Stimulated activated CD4-positive, alpha-beta T cell treated with anti-CD3 and anti-CD28 coated beads, Interleukin-1b, Interleukin-23, amount 100 ng/mL, for 48 hours (primary cell): ENCODE measurements around the gene LMF1.

ENCODE experiments used
- DNase-seq: peaks from one replicate; pipeline ENCODE4 v3.0.0-alpha.2; 2020

Gene LMF1

GRCh38 chr16:910181-910580, 60.6 kb downstream of the LMF1 start:
- DNase-seq, result no peak

GRCh38 chr16:909281-910000, 61.3 kb downstream of the LMF1 start:
- no peak for DNase-seq

GRCh38 chr16:908526-909155, 62.1 kb downstream of the LMF1 start:
- DNase-seq, result no peak

- no peak for DNase-seq
Measured at GRCh38 chr16:907842-908241, 62.9 kb downstream of the LMF1 start.

- no peak for DNase-seq
Measured at GRCh38 chr16:907361-907760, 63.4 kb downstream of the LMF1 start.

GRCh38 chr16:906296-906695, 64.5 kb downstream of the LMF1 start:
- DNase-seq, result no peak

GRCh38 chr16:901715-902601, 68.8 kb downstream of the LMF1 start:
- DNase-seq, result no peak

GRCh38 chr16:901149-901548, 69.6 kb downstream of the LMF1 start:
- DNase-seq, result no peak

- no peak for DNase-seq
Measured at GRCh38 chr16:900211-900610, 70.6 kb downstream of the LMF1 start.

GRCh38 chr16:899683-900060, 71.1 kb downstream of the LMF1 start:
- DNase-seq, result no peak

GRCh38 chr16:898761-899682, 71.8 kb downstream of the LMF1 start:
- no peak for DNase-seq

- no peak for DNase-seq
Measured at GRCh38 chr16:898216-898615, 72.6 kb downstream of the LMF1 start.

- DNase-seq, result no peak
Measured at GRCh38 chr16:897701-898100, 73.1 kb downstream of the LMF1 start.

- no peak for DNase-seq
Measured at GRCh38 chr16:897200-897543, 73.6 kb downstream of the LMF1 start.

- no peak for DNase-seq
Measured at GRCh38 chr16:896261-897199, 74.3 kb downstream of the LMF1 start.

GRCh38 chr16:895371-895770, 75.4 kb downstream of the LMF1 start:
- DNase-seq, result no peak

GRCh38 chr16:894841-895240, 75.9 kb downstream of the LMF1 start:
- no peak for DNase-seq

- no peak for DNase-seq
Measured at GRCh38 chr16:894136-894535, 76.6 kb downstream of the LMF1 start.

GRCh38 chr16:893360-893759, 77.4 kb downstream of the LMF1 start:
- no peak for DNase-seq

- DNase-seq, result no peak
Measured at GRCh38 chr16:892536-893255, 78.1 kb downstream of the LMF1 start.

- no peak for DNase-seq
Measured at GRCh38 chr16:892006-892405, 78.8 kb downstream of the LMF1 start.
